GM19193 (cell line): Measurements from ENCODE around the gene UCP3.

Source experiments
- POLR2A ChIP-seq: IDR thresholded peaks from 4 replicates; pipeline ENCODE4 v1.6.1; 2011; ENCODE audit not compliant: insufficient read depth, insufficient read length; ENCODE audit errors: extremely low read depth

The UCP3 gene

DNA sequence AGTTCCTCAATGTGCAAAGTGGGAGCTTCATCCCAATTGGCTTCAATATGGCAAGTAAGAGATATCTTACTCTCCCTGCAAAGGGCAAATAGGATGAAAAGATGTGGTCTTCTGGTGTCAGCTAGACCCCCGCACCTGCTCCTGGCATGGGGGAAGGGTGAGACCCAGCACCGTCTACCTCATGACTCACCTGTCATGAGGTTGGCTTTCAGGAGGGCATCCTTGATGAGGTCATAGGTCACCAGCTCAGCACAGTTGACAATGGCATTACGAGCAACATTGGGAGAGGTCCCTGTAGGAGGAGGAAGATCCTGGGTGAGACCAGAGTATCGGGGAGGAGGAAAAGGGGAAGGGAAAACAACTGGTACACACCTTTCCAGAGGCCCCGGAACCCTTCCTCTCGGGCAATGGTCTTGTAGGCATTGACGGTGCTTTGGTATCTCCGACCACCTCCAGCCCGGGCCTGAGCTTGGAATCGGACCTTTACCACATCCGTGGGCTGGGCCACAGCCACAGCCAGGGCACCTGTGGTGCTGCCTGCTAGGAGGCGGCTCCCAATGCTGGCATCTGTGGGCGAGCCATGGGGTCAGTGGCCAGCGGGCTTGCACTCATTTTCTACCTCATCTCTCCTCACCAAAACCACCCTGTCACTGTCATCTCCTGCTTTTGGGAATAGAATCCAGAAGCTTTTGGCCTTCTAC, 32.3 kb downstream of the UCP3 start:
- no peak for TF ChIP-seq POLR2A

DNA sequence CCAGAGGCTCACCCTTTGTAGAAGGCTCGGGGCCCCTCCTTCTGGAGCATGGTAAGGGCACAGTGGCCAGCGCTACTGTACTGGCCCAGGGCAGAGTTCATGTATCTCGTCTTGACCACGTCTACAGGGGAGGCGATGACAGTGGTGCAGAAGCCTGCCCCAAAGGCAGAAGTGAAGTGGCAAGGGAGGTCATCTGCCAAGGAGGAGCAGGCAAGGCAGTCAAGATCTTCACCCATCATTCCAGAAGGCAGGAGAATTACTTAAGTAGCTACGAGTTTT, 33.5 kb downstream of the UCP3 start:
- no peak for TF ChIP-seq POLR2A

DNA sequence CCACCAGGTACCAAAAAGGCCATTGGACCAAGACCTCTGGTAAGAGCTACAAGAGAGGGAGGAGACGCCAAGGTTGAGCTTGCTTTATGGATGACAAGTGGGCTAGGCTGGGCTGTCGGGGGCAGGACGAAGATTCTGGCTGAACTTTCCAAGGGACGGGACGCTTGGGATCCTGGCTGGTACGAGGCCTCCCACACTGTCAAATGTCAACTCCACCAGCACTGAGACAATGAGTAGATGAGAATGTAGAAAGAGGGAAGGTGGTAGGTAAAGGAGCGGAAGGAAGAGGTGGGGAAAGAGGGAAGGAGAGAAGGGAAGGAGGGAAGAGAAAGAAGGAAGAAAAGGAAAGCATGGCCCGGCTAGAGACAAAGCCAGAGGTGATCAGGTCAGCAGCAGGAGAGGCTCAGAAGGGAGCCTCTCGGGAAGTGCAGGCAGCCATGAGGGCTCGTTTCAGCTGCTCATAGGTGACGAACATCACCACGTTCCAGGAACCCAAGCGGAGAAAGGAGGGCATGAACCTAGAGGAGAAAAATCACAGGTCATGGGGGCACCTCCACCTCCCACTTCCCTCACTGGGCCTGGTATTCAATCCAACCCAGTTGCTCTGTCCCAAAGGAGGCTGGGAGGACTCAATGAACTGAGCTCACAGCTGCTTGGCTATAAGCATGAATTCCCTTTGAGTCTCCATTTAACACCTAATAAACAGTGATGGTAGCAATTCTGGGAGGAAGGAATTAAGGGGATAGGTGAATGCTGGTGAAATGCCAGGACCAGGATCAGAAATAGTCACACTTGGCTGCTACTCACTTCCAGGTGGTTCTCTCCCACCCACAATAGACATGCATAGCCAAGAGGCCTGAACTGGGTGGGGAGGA, 34.0 kb downstream of the UCP3 start:
- TF ChIP-seq POLR2A, result no peak

DNA sequence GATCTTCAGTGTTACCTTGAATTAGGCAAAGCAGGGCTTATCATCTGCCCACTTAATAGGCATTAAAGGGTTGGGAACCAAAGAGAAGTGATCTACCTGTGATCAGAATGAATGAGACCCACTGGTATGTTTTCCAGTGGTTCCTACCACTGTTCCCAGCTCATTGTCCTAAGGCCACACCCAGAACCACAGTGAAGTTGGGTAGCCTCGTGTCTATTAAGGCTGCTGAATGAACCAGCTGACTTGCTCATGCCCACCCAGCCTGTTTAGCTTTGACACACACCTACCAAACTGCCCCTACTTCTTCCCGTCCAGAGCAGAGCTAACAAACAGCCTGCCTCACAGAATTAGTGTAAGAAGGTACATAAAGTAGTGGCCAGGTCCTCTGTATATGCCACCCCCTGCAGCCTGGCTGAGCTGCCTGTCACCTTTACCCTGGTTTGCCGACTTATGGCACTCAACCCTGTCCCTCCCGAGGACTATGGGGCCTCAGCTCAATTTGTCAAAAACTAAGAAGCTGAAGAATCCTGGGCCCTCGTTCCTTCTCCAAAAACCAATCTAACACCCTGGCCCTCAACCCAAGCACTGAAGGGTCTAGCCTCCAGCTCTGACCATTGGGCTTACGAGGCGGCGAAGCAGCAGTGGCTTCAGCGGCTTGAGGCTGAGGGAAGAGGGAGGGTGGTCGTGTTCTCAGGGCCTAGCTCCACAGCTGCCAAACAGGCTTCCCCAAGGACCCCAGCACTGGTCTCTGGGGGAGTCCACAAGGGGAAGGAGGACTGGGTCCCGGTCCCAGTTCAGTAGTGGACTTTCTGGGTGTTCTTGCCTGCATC, 36.0 kb downstream of the UCP3 start:
- TF ChIP-seq POLR2A, result peak; percentile 18

DNA sequence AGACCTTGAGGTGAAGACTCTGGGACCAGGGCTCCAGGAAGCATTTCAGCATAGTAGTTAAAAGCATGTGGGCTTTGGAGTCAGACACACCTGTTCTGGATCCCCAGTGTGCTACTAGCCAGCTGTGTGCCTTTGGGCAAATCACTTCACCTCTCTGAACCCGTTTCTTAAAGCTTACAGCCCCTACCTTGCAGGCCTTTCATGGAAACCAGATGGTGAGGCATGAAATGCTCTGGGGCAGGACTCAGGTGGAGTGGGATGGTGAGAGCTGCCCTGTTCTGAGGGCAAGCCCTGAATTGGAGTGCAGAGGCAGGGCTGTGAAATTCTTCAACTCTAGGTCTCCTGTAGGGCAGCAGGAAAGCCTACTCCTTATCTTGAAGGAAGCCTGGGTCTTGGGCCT, 36.7 kb downstream of the UCP3 start:
- TF ChIP-seq POLR2A, result no peak

DNA sequence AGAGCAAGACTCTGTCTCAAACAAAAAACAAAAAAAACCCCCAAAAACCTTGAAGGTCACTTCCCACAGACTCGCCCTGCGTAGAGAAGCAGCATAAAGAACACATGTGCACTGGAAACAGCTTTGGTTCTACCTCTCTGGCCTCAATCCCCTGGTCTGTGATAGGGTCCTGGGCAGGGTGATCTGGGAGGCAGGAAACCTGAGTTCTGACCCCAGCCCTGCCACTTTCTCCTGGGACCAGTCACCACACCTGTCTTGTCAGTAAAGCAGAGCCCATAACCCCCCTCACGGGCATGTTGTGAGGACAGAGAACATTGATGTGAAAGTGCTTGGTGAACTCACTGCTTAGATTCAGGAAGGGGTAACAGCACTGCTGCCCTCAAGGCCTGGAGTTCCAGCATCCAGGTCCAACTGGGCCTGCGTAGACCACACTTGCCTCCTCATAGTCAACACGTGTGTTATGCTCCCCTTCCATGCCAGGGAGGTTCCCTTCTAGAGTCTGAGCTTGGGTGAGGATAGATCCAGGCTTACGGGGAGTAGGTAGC, 37.6 kb downstream of the UCP3 start:
- TF ChIP-seq POLR2A, result peak; percentile 55

DNA sequence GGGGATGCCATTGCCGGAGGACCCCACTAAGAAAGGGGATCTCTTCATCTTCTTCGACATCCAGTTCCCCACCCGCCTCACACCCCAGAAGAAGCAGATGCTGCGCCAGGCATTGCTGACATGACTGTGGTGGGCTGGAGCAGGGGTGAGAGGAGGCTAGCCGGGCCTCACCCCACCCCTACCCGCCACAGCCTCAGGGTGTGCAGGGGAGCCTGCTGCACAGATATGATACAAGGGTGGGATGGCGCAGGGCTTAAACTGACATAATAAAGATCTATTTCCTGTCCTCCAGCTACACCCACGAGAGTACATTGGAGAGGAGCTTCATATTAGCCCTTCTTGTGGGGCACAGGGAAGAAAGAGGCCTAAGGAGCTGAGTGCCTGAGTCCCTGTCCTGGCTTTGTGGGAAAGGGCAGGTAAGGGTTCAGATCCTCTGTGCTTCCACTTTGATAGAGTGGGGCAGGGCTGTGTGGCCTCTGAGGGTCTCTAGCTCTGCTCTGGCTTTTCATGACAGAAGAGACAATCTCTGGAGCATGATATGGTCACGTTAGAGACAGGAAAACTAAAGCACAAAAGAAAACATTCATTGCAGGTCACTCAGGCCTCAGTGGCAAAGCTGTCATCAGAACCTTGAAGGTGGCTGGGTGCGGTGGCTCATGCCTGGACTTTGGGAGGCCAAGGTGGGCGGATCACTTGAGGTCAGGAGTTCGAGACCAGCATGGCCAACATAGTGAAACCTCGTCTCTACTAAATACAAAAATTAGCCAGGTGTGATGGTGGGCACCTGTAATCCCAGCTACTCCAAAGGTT, 38.7 kb downstream of the UCP3 start:
- no peak for TF ChIP-seq POLR2A

DNA sequence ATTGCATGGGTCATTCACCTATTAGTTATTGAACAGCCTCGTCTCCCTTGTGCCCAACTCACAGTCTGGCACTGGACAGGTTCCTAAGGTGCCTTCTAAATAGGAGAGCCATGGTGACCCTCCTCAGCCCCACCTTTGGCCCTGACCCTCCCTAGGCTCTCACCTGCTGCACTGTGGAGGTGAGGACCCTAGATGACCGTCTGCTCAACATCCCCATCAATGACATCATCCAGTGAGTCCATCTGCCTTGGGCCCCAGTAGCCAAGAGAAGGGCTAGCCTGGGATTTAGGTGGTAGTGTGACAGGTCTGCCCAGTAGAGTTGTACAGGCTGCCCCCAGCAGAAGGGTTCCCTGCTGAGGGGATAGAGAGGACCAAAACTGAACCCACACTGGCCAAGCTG, 39.8 kb downstream of the UCP3 start:
- no peak for TF ChIP-seq POLR2A

DNA sequence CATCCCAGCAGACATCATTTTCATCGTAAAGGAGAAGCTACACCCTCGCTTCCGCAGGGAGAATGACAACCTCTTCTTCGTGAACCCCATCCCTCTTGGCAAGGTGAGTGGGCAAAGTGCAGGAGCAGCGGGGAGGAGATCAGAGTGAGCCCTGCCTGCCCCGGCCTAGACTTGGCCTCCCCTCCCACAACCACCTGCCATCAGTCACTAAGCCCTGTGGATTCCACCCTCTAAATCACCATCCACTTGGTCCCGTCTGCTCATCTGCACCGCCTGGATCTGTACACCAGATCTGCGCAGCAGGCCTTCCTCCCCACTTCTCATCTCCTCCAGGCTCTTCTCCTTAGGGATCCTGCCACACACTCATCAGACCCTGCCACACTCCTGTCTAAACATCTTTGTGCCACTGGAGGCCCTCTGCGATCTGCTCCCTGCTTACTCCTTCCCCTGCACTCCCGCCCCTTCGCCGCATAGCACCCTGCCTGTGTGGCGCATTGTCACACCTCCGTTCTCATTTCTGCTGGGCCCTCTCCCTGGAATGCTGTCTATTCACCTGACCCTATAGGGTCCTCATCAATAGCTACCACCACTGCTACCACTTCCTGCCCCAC, 40.4 kb downstream of the UCP3 start:
- TF ChIP-seq POLR2A, result no peak

DNA sequence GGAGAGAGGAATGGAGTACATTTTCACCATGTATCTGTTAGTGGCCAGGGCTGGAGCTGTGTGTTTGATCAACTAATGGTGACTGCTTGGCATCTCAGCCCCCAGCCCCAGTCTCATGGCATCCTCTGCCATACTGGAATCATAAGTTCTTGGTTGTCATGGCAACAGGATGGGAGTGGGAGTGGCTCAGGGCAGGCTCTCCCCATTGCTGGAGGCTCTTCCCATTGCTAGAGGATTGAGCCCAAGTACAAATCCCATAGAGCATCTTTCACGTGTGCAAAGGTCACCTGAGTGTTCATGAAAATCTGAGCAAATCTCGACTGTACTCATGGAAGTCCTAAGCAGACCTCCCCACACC, 43.1 kb downstream of the UCP3 start:
- no peak for TF ChIP-seq POLR2A

DNA sequence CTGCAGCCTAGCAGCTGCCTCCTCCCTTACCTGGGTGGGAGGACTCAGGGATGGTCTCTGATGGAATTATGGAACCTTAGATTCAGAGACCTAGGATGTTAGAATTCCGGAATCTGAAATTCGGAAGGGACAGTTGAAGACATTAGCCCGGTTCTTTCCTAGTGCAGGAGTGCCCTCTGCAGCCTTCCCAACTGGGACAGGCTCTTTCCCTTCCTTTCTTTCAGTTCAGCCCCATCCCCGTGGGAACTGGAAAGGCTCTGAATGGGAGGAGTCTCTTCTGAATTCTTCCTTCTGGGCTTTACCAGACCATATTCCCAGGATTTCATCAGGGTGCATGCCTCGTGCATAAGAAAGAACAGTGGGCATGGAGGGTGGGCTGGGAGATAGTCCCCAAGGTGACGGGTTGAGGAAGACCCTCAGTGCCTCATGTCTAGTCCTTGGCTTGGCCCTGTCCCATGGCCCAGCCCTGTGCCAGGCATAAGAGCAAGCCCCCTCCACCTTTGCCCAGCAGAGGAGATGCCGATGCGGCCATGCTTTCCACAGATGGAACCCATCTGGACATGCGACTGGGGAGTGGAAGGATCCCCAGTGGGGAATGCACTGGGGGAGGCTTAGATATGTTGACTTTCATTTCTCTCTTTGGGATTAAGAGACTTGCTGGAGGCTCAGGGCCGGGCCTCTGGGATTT, 43.7 kb downstream of the UCP3 start:
- TF ChIP-seq POLR2A, result no peak

DNA sequence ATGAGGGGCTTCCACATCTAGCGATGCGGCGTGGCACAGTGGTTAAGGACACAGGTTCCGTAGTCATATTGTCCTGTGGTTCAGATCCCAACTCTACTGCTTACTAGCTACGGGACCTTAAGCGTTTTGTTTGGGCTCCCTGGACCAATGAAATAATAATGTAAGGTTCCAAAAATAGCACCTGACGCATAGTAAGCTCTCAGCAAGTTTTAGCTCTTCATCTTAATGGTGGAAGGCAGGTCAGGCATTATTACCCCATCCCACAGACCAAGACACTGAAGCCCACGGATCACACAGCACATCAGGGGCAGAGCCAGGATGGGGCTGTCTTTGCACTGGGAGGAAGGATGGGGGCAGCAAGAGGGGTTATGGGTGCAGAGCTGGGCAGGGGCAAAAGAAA, 45.0 kb downstream of the UCP3 start:
- TF ChIP-seq POLR2A, result no peak

DNA sequence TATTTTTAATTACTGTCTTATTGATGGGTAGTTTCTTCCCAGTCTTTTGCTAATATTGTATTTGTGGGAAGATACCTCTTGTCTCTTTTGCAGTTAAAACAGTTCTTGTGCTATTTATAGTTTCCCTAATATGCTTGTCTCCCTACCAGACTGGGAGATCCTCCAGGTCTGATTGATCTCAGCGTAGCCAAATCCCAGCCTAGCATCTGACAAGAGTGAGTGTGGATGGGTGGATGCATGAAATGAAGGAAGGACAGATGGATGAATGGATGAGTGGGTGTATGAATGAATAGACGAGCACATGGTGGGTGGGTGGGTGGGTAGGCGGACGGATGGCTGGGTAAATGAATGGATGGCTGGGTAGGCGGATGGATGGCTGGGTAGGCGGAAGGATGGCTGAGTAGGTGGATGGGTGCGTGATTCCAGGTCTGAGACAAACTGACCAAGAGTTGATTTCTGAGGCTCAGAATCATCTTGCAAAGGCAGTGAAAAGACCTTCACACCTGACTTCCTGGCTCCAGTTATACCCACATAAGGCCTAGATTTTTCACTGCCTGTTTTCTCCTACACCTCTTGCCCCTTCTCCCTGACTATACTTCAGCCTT, 46.7 kb downstream of the UCP3 start:
- TF ChIP-seq POLR2A, result no peak
